IMR-90 (cell line): ENCODE results near the gene MARCHF2. TPM values are rescaled to one million over a fixed set of nuclear protein-coding genes. Genes with fewer than 3 reads are reported as not detected.

Source experiments
- ATAC-seq: fragments of 200-7000 bp; cut with Tn5 transposase; 2 replicates; pipeline ENCODE4 v1.9.1; 2020; ENCODE audit warnings: low read depth, mild to moderate bottlenecking, moderate library complexity
- BruUV-seq: library from RNA; stranded (reverse); fragments of 400-500 nt; replicated peaks from 2 replicates; lab custom pipeline; 2021; lab: Mats Ljungman, UMichigan
- CTCF ChIA-PET: fragments of 300-600 bp; formaldehyde crosslinking; extraction: SDS; loops from one replicate; lab custom pipeline; 2021; ENCODE audit warnings: antibody characterized with exemption; lab: Yijun Ruan, JAX
- POLR2A ChIA-PET: fragments of 300-600 bp; sonication (Branson Sonifier 250); formaldehyde crosslinking; loops from one replicate; lab custom pipeline; 2022; ENCODE audit warnings: antibody characterized with exemption; ENCODE audit not compliant: unreplicated experiment; lab: Charles Lee
- DNase-seq: peaks from one replicate; pipeline ENCODE4 v3.0.0; 2013
- H2AFZ ChIP-seq: replicated peaks from 2 replicates; pipeline ENCODE3; 2013; ENCODE audit warnings: low read length, mild to moderate bottlenecking; ENCODE audit not compliant: poor library complexity
- H2AK5ac ChIP-seq: 2 replicates; pipeline ENCODE4 v1.6.1; 2013; ENCODE audit warnings: low read depth, low read length, inconsistent platforms
- H2AK9ac ChIP-seq: replicated peaks from 2 replicates; pipeline ENCODE3; 2013; ENCODE audit warnings: mild to moderate bottlenecking, low read depth, low read length, moderate library complexity; ENCODE audit not compliant: poor library complexity
- H2BK120ac ChIP-seq: 2 replicates; pipeline ENCODE4 v1.6.1; 2013; ENCODE audit warnings: low read depth, low read length, inconsistent platforms
- H2BK15ac ChIP-seq: 3 replicates; pipeline ENCODE4 v1.6.1; 2013; ENCODE audit warnings: low read depth, low read length, inconsistent platforms
- H2BK20ac ChIP-seq: 2 replicates; pipeline ENCODE4 v1.6.1; 2013; ENCODE audit warnings: low read depth, mild to moderate bottlenecking, inconsistent platforms, low read length, moderate library complexity
- H2BK5ac ChIP-seq: 2 replicates; pipeline ENCODE4 v1.6.1; 2013; ENCODE audit warnings: mild to moderate bottlenecking, low read depth, low read length, inconsistent platforms; ENCODE audit not compliant: poor library complexity, severe bottlenecking
- H3K14ac ChIP-seq: replicated peaks from 2 replicates; pipeline ENCODE4 v1.6.1; 2013; ENCODE audit warnings: low read depth, low read length, inconsistent platforms
- H3K18ac ChIP-seq: 2 replicates; pipeline ENCODE4 v1.6.1; 2013; ENCODE audit warnings: low read depth, low read length, control low read depth
- H3K23ac ChIP-seq: 2 replicates; pipeline ENCODE4 v1.6.1; 2013; ENCODE audit warnings: low read depth, low read length, inconsistent platforms
- H3K27ac ChIP-seq: 2 replicates; pipeline ENCODE4 v1.5.1; 2013; ENCODE audit warnings: mild to moderate bottlenecking, control low read depth, low read length; ENCODE audit not compliant: insufficient read depth
- H3K27me3 ChIP-seq: 2 replicates; pipeline ENCODE4 v1.6.1; 2013; ENCODE audit warnings: low read length; ENCODE audit not compliant: control insufficient read depth, insufficient read depth
- H3K36me3 ChIP-seq: 2 replicates; pipeline ENCODE4 v1.6.1; 2013; ENCODE audit warnings: low read length, mixed read lengths; ENCODE audit not compliant: control insufficient read depth, insufficient read depth
- H3K4ac ChIP-seq: 2 replicates; pipeline ENCODE4 v1.6.1; 2013; ENCODE audit warnings: low read depth, low read length, inconsistent platforms
- H3K4me1 ChIP-seq: 2 replicates; pipeline ENCODE4 v1.6.1; 2013; ENCODE audit warnings: low read length, mixed read lengths; ENCODE audit not compliant: control insufficient read depth, insufficient read depth
- H3K4me2 ChIP-seq: 2 replicates; pipeline ENCODE4 v1.6.1; 2013; ENCODE audit warnings: low read depth, mild to moderate bottlenecking, control low read depth, low read length, moderate library complexity
- H3K4me3 ChIP-seq: 2 replicates; pipeline ENCODE4 v1.5.1; 2013; ENCODE audit warnings: low read depth, mild to moderate bottlenecking, control low read depth, low read length, moderate library complexity; ENCODE audit not compliant: insufficient read depth
- H3K56ac ChIP-seq: 2 replicates; pipeline ENCODE4 v1.6.1; 2013; ENCODE audit warnings: low read length, inconsistent platforms; ENCODE audit not compliant: insufficient read depth; ENCODE audit errors: extremely low read depth
- H3K79me1 ChIP-seq, 2 experiments: 2 replicates each; pipeline ENCODE4 v1.6.1; 2013; ENCODE audit warnings: low read length in 2 of 2, inconsistent platforms in 1 of 2, low read depth in 1 of 2
- H3K9ac ChIP-seq: 2 replicates; pipeline ENCODE4 v1.6.1; 2013; ENCODE audit warnings: low read depth, low read length, control low read depth
- H3K9me1 ChIP-seq: 2 replicates; pipeline ENCODE4 v1.6.1; 2013; ENCODE audit warnings: low read length, inconsistent platforms; ENCODE audit not compliant: insufficient read depth
- H3K9me3 ChIP-seq: 2 replicates; pipeline ENCODE4 v1.6.1; 2013; ENCODE audit warnings: low read length; ENCODE audit not compliant: control insufficient read depth, insufficient read depth
- H4K20me1 ChIP-seq: 2 replicates; pipeline ENCODE4 v1.6.1; 2013; ENCODE audit warnings: low read length, inconsistent platforms; ENCODE audit not compliant: insufficient read depth
- H4K5ac ChIP-seq: 2 replicates; pipeline ENCODE4 v1.6.1; 2013; ENCODE audit warnings: mild to moderate bottlenecking, low read depth, low read length, control low read depth
- H4K8ac ChIP-seq, 2 experiments: 2 replicates each; pipeline ENCODE4 v1.6.1; 2013; ENCODE audit warnings: low read depth in 2 of 2, low read length in 2 of 2, control low read depth in 1 of 2, inconsistent platforms in 1 of 2
- H4K91ac ChIP-seq: 2 replicates; pipeline ENCODE4 v1.6.1; 2013; ENCODE audit warnings: low read depth, low read length, inconsistent platforms; ENCODE audit not compliant: insufficient read depth
- BHLHE40 ChIP-seq: fragments of 150-350 bp; IDR thresholded peaks from 2 replicates; pipeline ENCODE4 v1.6.1; 2016; ENCODE audit warnings: mild to moderate bottlenecking, low read depth, low read length
- CHD1 ChIP-seq: IDR thresholded peaks from 2 replicates; pipeline ENCODE4 v1.6.1; 2012; ENCODE audit warnings: low read depth, low read length, improper control_type of control experiment
- CTCF ChIP-seq: conservative IDR thresholded peaks from 2 replicates; pipeline ENCODE4 v1.5.1; 2012; ENCODE audit warnings: mild to moderate bottlenecking, low read depth, low read length, improper control_type of control experiment
- ELK1 ChIP-seq: fragments of 150-350 bp; IDR thresholded peaks from 2 replicates; pipeline ENCODE4 v1.6.1; 2016; ENCODE audit warnings: low read depth, mild to moderate bottlenecking, low read length, moderate library complexity, borderline replicate concordance
- FOS ChIP-seq: fragments of 150-350 bp; IDR thresholded peaks from 2 replicates; pipeline ENCODE4 v1.6.1; 2016; ENCODE audit warnings: low read depth, low read length
- MAFK ChIP-seq: IDR thresholded peaks from 2 replicates; pipeline ENCODE4 v1.6.1; 2012; ENCODE audit warnings: low read depth, low read length, improper control_type of control experiment
- MAZ ChIP-seq: IDR thresholded peaks from 2 replicates; pipeline ENCODE4 v1.6.1; 2012; ENCODE audit warnings: low read depth, mild to moderate bottlenecking, low read length, improper control_type of control experiment, moderate library complexity, borderline replicate concordance
- MXI1 ChIP-seq: IDR thresholded peaks from 2 replicates; pipeline ENCODE4 v1.6.1; 2012; ENCODE audit warnings: low read depth, mild to moderate bottlenecking, low read length, moderate library complexity, borderline replicate concordance
- NFE2L2 ChIP-seq: fragments of 150-350 bp; IDR thresholded peaks from 2 replicates; pipeline ENCODE4 v1.6.1; 2016; ENCODE audit warnings: low read depth, mild to moderate bottlenecking, low read length
- RCOR1 ChIP-seq: IDR thresholded peaks from 2 replicates; pipeline ENCODE4 v1.6.1; 2012; ENCODE audit warnings: mild to moderate bottlenecking, low read length, improper control_type of control experiment; ENCODE audit not compliant: insufficient replicate concordance
- RFX5 ChIP-seq: IDR thresholded peaks from 2 replicates; pipeline ENCODE4 v1.8.0; 2012; ENCODE audit warnings: low read depth, mild to moderate bottlenecking, low read length, moderate library complexity
- SMC3 ChIP-seq: fragments of 150-350 bp; IDR thresholded peaks from 2 replicates; pipeline ENCODE4 v1.6.1; 2016; ENCODE audit warnings: low read depth, mild to moderate bottlenecking, antibody characterized with exemption, low read length, moderate library complexity
- WGBS, 2 experiments: methylation state at CpG; one replicate each; pipeline versions ENCODE4 v1.1.5 to v1.1.7; 2013; ENCODE audit warnings: missing lambda C conversion rate in 2 of 2; ENCODE audit not compliant: insufficient read length in 1 of 2; ENCODE audit errors: extremely low coverage in 2 of 2; 5-methylcytosine and 5-hydroxymethylcytosine counted together
- dilution Hi-C: fragments of 300-500 bp; cut with HindIII; formaldehyde crosslinking; loops from one replicate; pipeline ENCODE4 v1.14.3; 2018; ENCODE audit warnings: low sequenced_read_pairs; ENCODE audit not compliant: unreplicated experiment
- in situ Hi-C: fragments of 300-500 bp; cut with MboI; formaldehyde crosslinking; loops from 3 replicates; pipeline ENCODE4 v1.14.3; 2019; ENCODE audit warnings: low sequenced_read_pairs, inconsistent platforms, mixed read lengths
- intact Hi-C: fragments of 100-400 bp; cut with micrococcal nuclease; formaldehyde crosslinking; loops from 2 replicates; pipeline ENCODE4 v1.10.0; 2022
- polyA plus RNA-seq, 3 experiments: library from polyadenylated mRNA; depleted of rRNA; stranded (reverse); fragments of >200 nt; gene quantifications; 2 replicates each; pipeline ENCODE4 v1.2.3, GENCODE V29; 2012; ENCODE audit warnings: low replicate concordance in 1 of 3
- total RNA-seq: library from RNA; depleted of rRNA; stranded (reverse); fragments of >200 nt; gene quantifications from 2 replicates; pipeline ENCODE4 v1.2.3, GENCODE V29; 2012

The MARCHF2 gene
- total and polyA plus RNA-seq, 2 of the 4 experiments (the other 2 are of a cell fraction): 33.8 to 58.8 TPM

GRCh38 chr19:8386990-8387389 is 26.1 kb upstream of the MARCHF2 start:
- no peak overlapping the region for H3K27ac ChIP-seq
- H3K9me3 ChIP-seq: no peaks in the 10 kb centered on the region
- H2BK5ac ChIP-seq: no peak overlapping the region
- DNase-seq (no peak), ATAC-seq (no peak)
- no peak overlapping the region for H2AK5ac ChIP-seq
- H3K27me3 ChIP-seq: no peaks in the 10 kb centered on the region
- dilution Hi-C loops (no loop called here), in situ Hi-C loops (no loop called here), intact Hi-C loops (no loop called here)
- no peak for TF ChIP-seq ELK1
- no peak for TF ChIP-seq MAFK
- no peak for TF ChIP-seq RFX5
- TF ChIP-seq SMC3: no peak
- no peak for TF ChIP-seq MAZ
- TF ChIP-seq MXI1: no peak
- TF ChIP-seq CTCF: no peak
- no peak for TF ChIP-seq BHLHE40
- TF ChIP-seq RCOR1: no peak
- TF ChIP-seq FOS: no peak
- TF ChIP-seq CHD1: no peak
- no peak for TF ChIP-seq NFE2L2
- H3K4ac ChIP-seq: no peak overlapping the region
- no peak overlapping the region for H3K9ac ChIP-seq
- no peak overlapping the region for H3K56ac ChIP-seq
- H2AK9ac ChIP-seq: no peak overlapping the region
- H2BK120ac ChIP-seq: no peak overlapping the region
- H2AFZ ChIP-seq: no peak overlapping the region
- no peaks in the 10 kb centered on the region for H3K36me3 ChIP-seq
- CTCF ChIA-PET: no interaction called here
- H2BK20ac ChIP-seq: no peak overlapping the region
- H4K8ac ChIP-seq: no peak overlapping the region
- no peak overlapping the region for H3K4me2 ChIP-seq
- H4K91ac ChIP-seq: no peak overlapping the region
- no TSS peak for BruUV-seq
- POLR2A ChIA-PET: no interaction called here
- no peak overlapping the region for H2BK15ac ChIP-seq
- no peak overlapping the region for H3K4me3 ChIP-seq
- H3K18ac ChIP-seq: no peak overlapping the region
- H3K4me1 ChIP-seq: peaks cover 9% of the 10 kb centered on the region; the same call in 1 of the 2 replicates
- no peak overlapping the region for H4K5ac ChIP-seq
- H3K23ac ChIP-seq: no peak overlapping the region
- peaks cover 8% of the 10 kb centered on the region for H3K9me1 ChIP-seq
- peaks cover 13% of the 10 kb centered on the region for H4K20me1 ChIP-seq
- no CpG with 5 or more reads among the region's 4 CpGs for WGBS, 2 experiments
- no peak overlapping the region for H3K14ac ChIP-seq
- peaks cover 12 to 18% of the 10 kb centered on the region in 2 experiments; a peak in 3 of 4 replicates for H3K79me1 ChIP-seq
